ENCODE data around the gene PROK1.

Gene PROK1

DNA sequence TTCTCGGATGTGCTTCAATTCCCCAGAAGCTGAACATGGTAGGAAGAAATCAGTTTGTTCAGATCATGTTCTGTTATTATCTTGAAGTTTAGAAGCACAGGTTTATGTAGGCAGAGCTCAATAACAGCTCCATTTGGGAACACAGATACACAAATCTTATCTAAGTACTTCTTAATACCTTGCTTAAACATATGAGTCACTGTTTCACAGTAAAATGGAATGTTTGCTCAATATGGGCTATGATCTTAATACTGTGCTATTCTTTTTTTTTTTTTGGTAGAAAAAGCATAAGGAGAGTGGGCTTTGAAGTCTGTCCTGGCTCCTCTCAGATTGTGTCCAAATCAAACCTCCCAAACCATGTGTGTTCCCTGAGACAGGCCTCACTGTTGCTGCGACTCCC lies 13.4 kb downstream of the PROK1 start:
- Histone ChIP-seq H3K9ac (no peak overlapping the region), H3K4me2 (no peak overlapping the region)

DNA sequence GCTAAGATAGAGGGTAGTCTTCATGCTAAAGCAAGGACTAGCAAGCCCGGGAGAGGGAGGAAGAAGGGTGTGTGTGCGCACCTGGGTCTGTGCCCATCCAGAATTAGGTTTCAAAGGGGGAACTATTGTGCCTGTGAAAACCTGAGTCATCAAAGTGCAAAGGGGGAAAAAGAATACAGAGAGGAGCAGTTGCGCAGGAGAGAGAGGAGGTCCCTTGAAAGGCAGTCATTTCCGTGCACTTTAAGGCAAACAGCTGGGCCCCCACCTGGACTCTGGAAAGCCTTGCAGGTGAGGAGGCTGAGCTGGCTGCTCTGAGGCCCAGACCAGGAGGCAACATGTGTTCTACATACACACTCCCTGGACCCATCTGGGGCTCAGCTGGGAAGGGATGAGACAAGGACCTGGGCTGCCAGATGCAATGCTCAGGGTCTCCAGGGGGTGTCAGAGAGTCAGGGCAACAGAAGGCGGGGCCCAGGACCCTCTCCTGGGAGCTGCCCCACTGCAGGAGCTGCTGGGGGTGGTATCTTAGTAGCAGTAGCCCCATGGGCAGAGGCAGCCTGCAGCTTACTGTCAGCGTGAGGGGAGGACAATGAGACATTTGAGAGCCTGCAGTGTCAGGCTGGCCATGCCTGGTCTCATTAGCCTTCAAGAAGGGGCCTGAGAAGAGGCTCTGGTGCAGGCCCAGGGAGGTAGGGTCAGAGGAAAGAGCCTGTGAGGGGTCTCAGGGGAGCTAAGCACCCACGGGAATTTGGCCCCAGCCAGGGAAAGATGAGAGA lies 14.3 kb downstream of the PROK1 start:
- Histone ChIP-seq H3K27ac (no peak overlapping the region), H3K4me2 (peak overlapping the region; percentile 62), H3K9ac (no peak overlapping the region)

More for the DNA sequence above, 13.4 kb downstream of the PROK1 start:
- no peak for TF ChIP-seq Cebpa-rat (IDR thresholded peaks at IDR 0.05)
- no peak overlapping the region for H3K27ac ChIP-seq
- no peak overlapping the region for H3K4me3 ChIP-seq
- H3K9me3 ChIP-seq = no peaks in the 10 kb centered on the region
- H3K4me1 ChIP-seq = peaks cover 20% of the 10 kb centered on the region
- no peaks in the 10 kb centered on the region for H3K27me3 ChIP-seq
- H3K36me3 ChIP-seq = no peaks in the 10 kb centered on the region
- no peaks in the 10 kb centered on the region for H4K20me1 ChIP-seq

DNA sequence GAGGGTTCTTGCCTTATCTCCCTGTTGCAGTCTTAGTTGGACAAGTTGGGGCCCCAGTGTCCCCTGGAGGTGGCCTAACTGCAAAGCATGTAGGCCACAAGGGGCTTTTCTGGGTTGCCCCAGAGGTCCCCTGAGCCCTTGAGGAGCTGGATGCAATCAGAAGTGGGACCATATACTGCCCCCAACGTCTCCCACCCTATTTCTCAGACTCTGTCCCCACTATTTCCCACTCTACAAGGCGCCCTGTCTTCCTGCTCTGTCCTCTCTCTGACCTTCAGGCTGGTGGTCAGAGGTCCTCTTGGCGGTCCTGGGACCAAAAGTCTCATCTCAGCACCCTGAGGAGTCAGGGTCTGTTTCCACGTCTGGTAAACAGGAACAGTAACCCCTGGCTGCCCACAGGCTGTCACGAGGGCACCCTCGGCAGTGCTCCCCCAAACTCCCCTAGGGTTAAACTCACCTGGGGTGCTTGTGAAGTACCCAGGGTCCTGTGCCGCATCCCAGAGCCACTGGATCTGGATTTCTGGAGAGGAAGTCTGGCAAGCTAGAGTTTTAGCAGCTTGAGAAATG lies 14.9 kb downstream of the PROK1 start:
- H3K27me3 ChIP-seq = no peaks in the 10 kb centered on the region
- peak overlapping the region; percentile 62 for H3K4me2 ChIP-seq
- no peak for TF ChIP-seq Cebpa-rat (IDR thresholded peaks at IDR 0.05)
- no peaks in the 10 kb centered on the region for H3K36me3 ChIP-seq
- H3K27ac ChIP-seq = no peak overlapping the region
- H4K20me1 ChIP-seq = no peaks in the 10 kb centered on the region
- H3K9me3 ChIP-seq = no peaks in the 10 kb centered on the region
- H3K4me3 ChIP-seq = no peak overlapping the region
- no peak overlapping the region for H3K9ac ChIP-seq
- H3K4me1 ChIP-seq = peaks cover 20% of the 10 kb centered on the region

More for the DNA sequence above, 14.3 kb downstream of the PROK1 start:
- no peaks in the 10 kb centered on the region for H4K20me1 ChIP-seq
- H3K27me3 ChIP-seq = no peaks in the 10 kb centered on the region
- no peaks in the 10 kb centered on the region for H3K9me3 ChIP-seq
- no peaks in the 10 kb centered on the region for H3K36me3 ChIP-seq
- no peak for TF ChIP-seq Cebpa-rat (IDR thresholded peaks at IDR 0.05)
- H3K4me1 ChIP-seq = peaks cover 20% of the 10 kb centered on the region
- no peak overlapping the region for H3K4me3 ChIP-seq

DNA sequence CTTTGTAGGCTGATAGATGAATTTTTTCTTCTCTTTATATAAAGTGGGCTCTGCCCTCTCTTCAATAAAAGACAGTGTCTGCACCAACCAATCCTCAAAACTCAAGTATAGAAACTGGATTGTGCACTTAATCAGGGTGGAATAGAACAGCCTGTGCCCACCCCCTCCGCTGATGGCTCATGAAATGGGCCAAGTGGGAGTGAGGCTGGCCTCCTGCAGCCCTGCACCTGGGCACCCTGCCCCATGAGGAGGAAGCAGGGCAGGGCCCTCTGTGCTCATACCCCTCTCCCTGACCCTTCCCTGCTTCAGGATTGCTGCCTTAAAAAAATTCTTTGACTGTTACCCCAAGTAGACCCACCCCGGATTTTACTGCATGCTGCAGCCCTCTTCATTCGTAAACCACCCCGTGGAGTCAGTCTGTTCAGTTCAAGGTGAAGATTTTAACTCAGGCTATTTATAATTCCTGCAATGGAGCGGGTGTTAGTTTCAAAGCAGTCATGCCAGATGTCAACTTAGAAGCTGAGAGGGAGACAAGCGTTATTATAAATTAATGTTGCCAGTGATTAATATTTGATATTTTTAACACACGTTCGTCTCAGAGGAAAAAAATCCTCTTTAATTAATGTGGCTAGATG lies 15.8 kb downstream of the PROK1 start:
- H3K4me2 ChIP-seq = peak overlapping the region; percentile 62
- no peaks in the 10 kb centered on the region for H4K20me1 ChIP-seq
- H3K9me3 ChIP-seq = no peaks in the 10 kb centered on the region
- H3K27me3 ChIP-seq = no peaks in the 10 kb centered on the region
- no peak overlapping the region for H3K4me3 ChIP-seq
- no peak overlapping the region for H3K9ac ChIP-seq
- no peak overlapping the region for H3K27ac ChIP-seq
- no peaks in the 10 kb centered on the region for H3K36me3 ChIP-seq
- H3K4me1 ChIP-seq = peaks cover 20% of the 10 kb centered on the region
- no peak for TF ChIP-seq Cebpa-rat (IDR thresholded peaks at IDR 0.05)

DNA sequence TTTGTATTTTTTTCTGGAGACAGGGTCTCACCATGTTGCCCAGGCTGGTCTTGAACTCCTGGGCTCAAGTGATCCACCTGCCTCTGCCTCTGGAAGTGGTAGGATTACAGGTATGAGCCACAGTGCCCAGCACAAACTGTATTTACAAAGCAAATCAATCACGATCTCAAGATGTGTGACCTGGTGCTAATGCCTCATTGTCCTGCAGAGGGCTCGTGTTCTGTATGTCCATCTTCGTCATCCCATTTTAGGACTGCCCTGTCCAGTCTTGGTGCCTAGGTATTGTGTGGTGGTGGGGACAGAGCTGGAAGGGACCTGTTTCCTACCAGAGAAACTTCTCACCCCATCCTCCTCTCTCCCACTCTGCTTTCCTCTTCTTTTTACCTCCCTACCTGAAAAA lies 20.2 kb downstream of the PROK1 start:
- H4K20me1 ChIP-seq = no peaks in the 10 kb centered on the region
- peaks cover 7% of the 10 kb centered on the region for H3K4me1 ChIP-seq
- no peak overlapping the region for H3K4me3 ChIP-seq
- H3K27me3 ChIP-seq = no peaks in the 10 kb centered on the region
- no peaks in the 10 kb centered on the region for H3K9me3 ChIP-seq
- H3K27ac ChIP-seq = no peak overlapping the region
- no peak for TF ChIP-seq Cebpa-rat (IDR thresholded peaks at IDR 0.05)
- H3K4me2 ChIP-seq = no peak overlapping the region
- H3K36me3 ChIP-seq = no peaks in the 10 kb centered on the region
- H3K9ac ChIP-seq = no peak overlapping the region

DNA sequence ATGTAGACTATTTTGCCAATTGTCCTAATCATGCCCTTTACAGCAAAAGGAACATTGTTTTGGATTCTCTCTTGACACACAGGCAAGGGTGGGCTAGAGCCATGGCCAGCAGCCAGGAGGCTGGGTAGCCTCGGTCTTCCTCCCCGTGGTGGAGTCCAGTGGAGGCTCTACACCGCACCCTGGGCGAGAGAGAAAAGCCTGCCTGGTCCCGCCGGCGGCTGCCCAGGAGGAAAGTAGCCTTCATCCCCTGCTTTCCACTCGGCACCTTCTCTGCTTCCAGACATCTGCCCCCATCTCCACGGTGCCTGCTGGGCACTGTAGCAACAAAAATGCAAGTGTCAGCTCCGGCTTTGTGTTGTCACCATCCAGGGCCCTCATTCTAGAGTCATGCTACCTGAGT lies 21.6 kb downstream of the PROK1 start:
- Histone ChIP-seq H3K27ac (no peak overlapping the region), H3K4me2 (no peak overlapping the region), H4K20me1 (no peaks in the 10 kb centered on the region), H3K4me1 (no peaks in the 10 kb centered on the region), H3K4me3 (no peak overlapping the region), H3K9ac (no peak overlapping the region), H3K36me3 (no peaks in the 10 kb centered on the region), H3K27me3 (no peaks in the 10 kb centered on the region), H3K9me3 (no peaks in the 10 kb centered on the region)
- TF ChIP-seq Cebpa-rat (IDR thresholded peaks at IDR 0.05) = no peak

DNA sequence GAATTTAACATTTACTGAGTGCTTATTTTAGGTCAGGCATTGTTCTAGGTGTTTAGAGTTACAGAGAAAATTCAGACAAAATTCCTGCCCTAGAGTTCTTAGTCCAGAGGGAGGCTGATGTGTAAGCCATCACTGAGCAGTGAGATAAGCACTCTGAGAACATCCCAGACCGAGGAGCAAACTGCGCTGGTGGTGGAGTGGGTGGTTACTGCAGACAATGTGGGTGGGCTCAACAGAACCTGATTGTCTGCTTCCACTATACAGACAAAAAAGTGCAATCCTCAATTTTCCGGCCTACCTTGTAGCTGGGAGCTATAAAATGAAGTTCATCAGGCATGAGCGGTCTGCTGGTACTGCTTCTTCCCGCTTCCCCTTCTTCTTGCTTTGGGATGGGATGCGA lies 23.5 kb downstream of the PROK1 start:
- no peaks in the 10 kb centered on the region for H3K36me3 ChIP-seq

DNA sequence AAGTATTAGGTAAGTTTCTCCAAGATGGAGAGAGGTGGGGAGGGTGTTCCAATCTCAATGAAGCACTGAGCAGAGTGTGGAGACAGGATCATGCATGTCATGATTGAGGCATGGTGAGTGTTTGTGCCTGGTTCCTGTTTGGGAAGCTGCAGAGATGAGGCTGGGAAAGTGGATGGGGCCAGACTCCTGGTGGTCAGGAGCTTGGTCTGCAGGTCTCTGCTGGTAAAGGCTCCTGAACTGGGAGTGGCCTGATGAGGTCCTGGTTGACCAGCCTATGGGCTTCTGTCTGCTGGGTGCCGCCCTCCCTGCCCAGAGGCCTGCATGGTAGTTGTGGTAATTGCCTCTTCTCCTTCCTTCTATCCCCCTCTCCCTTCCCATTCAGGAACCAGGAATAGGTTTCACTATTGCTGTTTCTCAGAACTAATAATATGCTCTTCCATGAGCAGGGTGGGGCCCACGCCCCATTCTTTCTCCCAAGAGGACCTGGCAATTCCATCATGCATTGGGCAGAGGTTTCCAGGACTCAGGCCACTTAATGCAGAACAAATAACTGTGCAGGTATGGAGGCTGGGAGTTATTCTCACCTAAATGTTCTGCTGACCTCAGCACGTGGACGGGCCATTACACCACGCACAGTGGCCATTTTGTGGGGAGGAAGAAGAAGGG lies 24.5 kb downstream of the PROK1 start:
- Histone ChIP-seq H3K36me3 (no peaks in the 10 kb centered on the region), H3K27ac (no peak overlapping the region), H3K4me1 (no peaks in the 10 kb centered on the region), H3K4me3 (no peak overlapping the region), H3K4me2 (no peak overlapping the region), H3K9ac (no peak overlapping the region), H4K20me1 (no peaks in the 10 kb centered on the region), H3K27me3 (no peaks in the 10 kb centered on the region), H3K9me3 (no peaks in the 10 kb centered on the region)
- no peak for TF ChIP-seq Cebpa-rat (IDR thresholded peaks at IDR 0.05)

More for the DNA sequence above, 23.5 kb downstream of the PROK1 start:
- TF ChIP-seq Cebpa-rat (IDR thresholded peaks at IDR 0.05) = no peak
- Histone ChIP-seq H3K4me3 (no peak overlapping the region), H3K4me2 (no peak overlapping the region), H3K4me1 (no peaks in the 10 kb centered on the region), H3K9ac (no peak overlapping the region), H4K20me1 (no peaks in the 10 kb centered on the region), H3K27ac (no peak overlapping the region), H3K27me3 (no peaks in the 10 kb centered on the region), H3K9me3 (no peaks in the 10 kb centered on the region)

DNA sequence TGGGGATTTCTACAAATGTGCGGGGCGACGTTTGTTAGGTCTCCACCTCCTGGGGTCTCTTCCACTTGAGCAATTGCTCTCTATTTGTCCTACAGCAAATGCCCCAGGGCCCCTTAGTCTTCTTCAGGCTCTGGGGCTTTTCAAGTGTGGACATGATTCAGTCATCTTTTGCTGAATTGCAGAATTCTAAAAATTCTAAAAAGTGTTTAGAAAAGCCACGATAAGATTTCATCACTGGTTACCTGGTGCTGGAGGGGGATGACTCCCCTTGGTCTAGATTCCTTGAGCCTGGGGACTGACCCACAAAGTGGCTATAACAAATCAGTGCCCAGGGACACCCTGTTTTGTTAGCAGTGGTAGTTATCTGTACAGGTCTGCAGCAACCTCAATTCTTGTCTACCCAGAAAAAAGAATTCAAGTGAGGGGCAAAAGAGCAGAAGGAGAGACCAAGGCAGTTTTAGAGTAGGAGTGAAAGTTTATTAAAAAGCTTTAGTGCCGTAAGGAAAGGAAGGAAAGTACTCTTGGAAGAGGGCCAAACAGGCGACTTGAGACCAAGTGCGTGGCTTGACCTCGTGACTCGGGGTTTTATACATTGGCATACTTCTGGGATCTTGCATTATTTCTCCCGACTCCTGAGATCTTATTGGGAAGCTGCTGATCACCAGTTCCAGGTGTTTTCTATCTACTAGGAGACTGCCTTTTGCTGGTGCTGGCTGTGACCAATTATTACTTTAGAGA lies 25.2 kb downstream of the PROK1 start:
- H3K4me2 ChIP-seq = no peak overlapping the region
- no peaks in the 10 kb centered on the region for H3K9me3 ChIP-seq
- H3K9ac ChIP-seq = no peak overlapping the region
- no peaks in the 10 kb centered on the region for H3K4me1 ChIP-seq
- no peaks in the 10 kb centered on the region for H3K27me3 ChIP-seq
- no peaks in the 10 kb centered on the region for H3K36me3 ChIP-seq
- H3K4me3 ChIP-seq = no peak overlapping the region
- no peak for TF ChIP-seq Cebpa-rat (IDR thresholded peaks at IDR 0.05)
- no peaks in the 10 kb centered on the region for H4K20me1 ChIP-seq
- H3K27ac ChIP-seq = no peak overlapping the region

All from BLaER1 (cell line).